Ovary (tissue), 9 donors: Measurements from ENCODE around the gene ZNF214. TPM values are rescaled to one million over a fixed set of nuclear protein-coding genes. Genes with fewer than 3 reads are reported as not detected.

Source experiments
- DNase-seq, 5 donors: peaks; one replicate each; pipeline ENCODE4 v3.0.0-alpha.2; 2019 to 2020
- H3K27ac ChIP-seq, 2 donors: fragments of 200-600 bp; one replicate each; pipeline versions ENCODE4 v1.5.1 to v1.8.0; 2019 to 2022
- H3K27me3 ChIP-seq: fragments of 200-600 bp; one replicate; pipeline ENCODE4 v1.8.0; 2022
- H3K36me3 ChIP-seq: fragments of 200-600 bp; sonication (generic); one replicate; pipeline ENCODE4 v1.5.1; 2019
- H3K4me1 ChIP-seq: one replicate; pipeline ENCODE4 v1.8.1; 2013; ENCODE audit warnings: mild to moderate bottlenecking, moderate library complexity; ENCODE audit not compliant: insufficient read depth
- H3K4me3 ChIP-seq: fragments of 200-600 bp; sonication (generic); one replicate; pipeline ENCODE4 v1.5.1; 2017
- H3K9me3 ChIP-seq, 2 donors: fragments of 200-600 bp in 1 of 2; sonication (generic) in 1 of 2; one replicate each; pipeline versions ENCODE4 v1.5.1 to v1.8.1; 2013 to 2019; ENCODE audit warnings: mild to moderate bottlenecking in 1 of 2, moderate library complexity in 1 of 2
- CTCF ChIP-seq, 3 donors: fragments of 450-650 bp in 2 of 3; fragments of 200-600 bp in 1 of 3; IDR thresholded peaks; one replicate each; pipeline versions ENCODE4 v1.5.1 to v1.8.0; 2016 to 2022; ENCODE audit warnings: antibody characterized with exemption in 3 of 3, mild to moderate bottlenecking in 1 of 3
- EP300 ChIP-seq: sonication (generic); formaldehyde crosslinking; IDR thresholded peaks from one replicate; pipeline ENCODE4 v1.6.1; 2017; ENCODE audit warnings: antibody characterized with exemption
- POLR2A ChIP-seq: fragments of 450-650 bp; IDR thresholded peaks from one replicate; pipeline ENCODE4 v1.6.1; 2017; ENCODE audit warnings: antibody characterized with exemption, mild to moderate bottlenecking, moderate library complexity
- WGBS, 3 donors: extraction: QIAGEN DNeasy Blood & Tissue Kit in 1 of 3; methylation state at CpG; one replicate each; pipeline versions ENCODE4 v1.1.5 to v1.1.7; 2013 to 2017; 5-methylcytosine and 5-hydroxymethylcytosine counted together
- intact Hi-C, 4 donors: fragments of 100-400 bp; cut with DNase I; formaldehyde crosslinking; loops; one replicate each; pipeline versions ENCODE4 v1.11.0 to v1.15.1; 2022 to 2023
- polyA plus RNA-seq, 2 donors: library from polyadenylated mRNA; stranded (reverse); fragments of 200-250 nt in 1 of 2; fragments of 350-450 nt in 1 of 2; fragmentation: Illumina TruSeq in 1 of 2; extraction: RNeasy Lipid Tissue Mini Kit (QIAGEN cat#74804) in 1 of 2; gene quantifications; one replicate each; pipeline ENCODE4 v1.2.3, GENCODE V29; 2013 to 2014
- total RNA-seq, 7 donors: library from RNA; depleted of rRNA in 2 of 7; stranded (reverse); fragments of >200 nt in 2 of 7; fragmentation: NEBNext Ultra II Directional in 3 of 7; extraction: Animal tissue kit (Norgen Biotek cat#: 25700) in 3 of 7; gene quantifications; one replicate each; pipeline versions ENCODE4 v1.1.0 to v1.2.4, GENCODE V29; 2016 to 2023
- donor health status: DM: no; HTN: no; CAD: no; lungs with moderate emphysema.
- donor health status: DM: no; HTN: no; CAD: no.
- donor health status: Bipolar disorder and iron deficiency.
- donor health status: DM: yes; HTN: yes; CAD: no.
- donor health status: DM: no; HTN: no; CAD: no.
- donor health status: DM: yes; HTN: yes; CAD: no.

ZNF214 gene
- total and polyA plus RNA-seq, 9 donors = 3.2 to 6.8 (median 6.2) TPM

DNA sequence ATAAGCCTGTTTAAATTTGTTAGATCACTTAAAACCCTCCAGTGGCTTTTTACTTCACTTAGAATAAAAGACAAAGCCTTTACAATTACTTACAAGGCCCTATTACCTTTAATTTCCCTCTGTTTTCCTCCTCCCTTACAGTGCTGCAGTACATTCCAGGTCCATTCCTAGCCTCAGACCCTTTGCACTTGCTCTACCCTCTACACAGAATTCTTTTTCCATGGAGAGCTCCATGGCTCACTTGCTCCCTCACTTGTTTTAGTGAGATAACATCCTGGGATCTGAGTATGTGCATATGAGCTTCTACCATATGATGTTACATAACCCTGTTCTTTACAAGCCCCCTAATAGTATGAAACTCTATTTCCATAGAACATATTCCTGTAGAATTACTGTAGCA lies 24.4 kb downstream of the ZNF214 start:
- Histone ChIP-seq H3K4me3 (no peak overlapping the region), H3K4me1 (no peaks in the 10 kb centered on the region), H3K27me3 (no peaks in the 10 kb centered on the region), H3K27ac (no peak overlapping the region), H3K9me3 (peaks cover 0 to 5% of the 10 kb centered on the region in 2 donors), H3K36me3 (no peaks in the 10 kb centered on the region)
- DNase-seq = no peak
- TF ChIP-seq EP300 (no peak), CTCF (IDR thresholded peaks at IDR 0.05) (no peak), POLR2A (no peak)
- intact Hi-C loops = no loop called here

- Histone ChIP-seq H3K4me1 (no peaks in the 10 kb centered on the region), H3K4me3 (no peak overlapping the region), H3K9me3 (no peaks in the 10 kb centered on the region), H3K36me3 (no peaks in the 10 kb centered on the region), H3K27me3 (no peaks in the 10 kb centered on the region), H3K27ac (no peak overlapping the region)
- DNase-seq = no peak
- TF ChIP-seq EP300 = no peak
- no peak for TF ChIP-seq POLR2A
- WGBS, 3 donors = 17 to 19% (median 17%) methylated on average over 11 of the region's 11 CpGs
- intact Hi-C loops = no loop called here
These were observed 27.4 kb downstream of the ZNF214 start for GRCh38 chr11:6992457-6993417.

GRCh38 chr11:6992026-6992425 lies 28.1 kb downstream of the ZNF214 start:
- no peaks in the 10 kb centered on the region for H3K4me1 ChIP-seq
- no peak overlapping the region for H3K4me3 ChIP-seq
- no peaks in the 10 kb centered on the region for H3K9me3 ChIP-seq
- no peak for TF ChIP-seq POLR2A
- no peak for TF ChIP-seq CTCF (IDR thresholded peaks at IDR 0.05)
- no peak for TF ChIP-seq EP300
- H3K27ac ChIP-seq = no peak overlapping the region
- DNase-seq = no peak
- H3K27me3 ChIP-seq = no peaks in the 10 kb centered on the region
- intact Hi-C loops = no loop called here
- no peaks in the 10 kb centered on the region for H3K36me3 ChIP-seq
- WGBS, 3 donors = 49 to 68% (median 61%) methylated on average over 2 of the region's 2 CpGs

- no peaks in the 10 kb centered on the region for H3K36me3 ChIP-seq
- 74 to 80% (median 78%) methylated on average over 6 of the region's 6 CpGs for WGBS, 3 donors
- intact Hi-C loops = no loop called here
- H3K4me1 ChIP-seq = no peaks in the 10 kb centered on the region
- H3K27me3 ChIP-seq = no peaks in the 10 kb centered on the region
- H3K27ac ChIP-seq = no peak overlapping the region
- no peak overlapping the region for H3K4me3 ChIP-seq
- no peak for TF ChIP-seq EP300
- no peak for TF ChIP-seq CTCF (IDR thresholded peaks at IDR 0.05)
- TF ChIP-seq POLR2A = no peak
- no peak for DNase-seq
- H3K9me3 ChIP-seq = no peaks in the 10 kb centered on the region
These were observed 28.9 kb downstream of the ZNF214 start for GRCh38 chr11:6991227-6991626.

GRCh38 chr11:6988506-6988905 lies 31.6 kb downstream of the ZNF214 start:
- no peaks in the 10 kb centered on the region for H3K4me1 ChIP-seq
- H3K27ac ChIP-seq = no peak overlapping the region
- no peak overlapping the region for H3K4me3 ChIP-seq
- H3K27me3 ChIP-seq = no peaks in the 10 kb centered on the region
- H3K36me3 ChIP-seq = no peaks in the 10 kb centered on the region
- no peak for TF ChIP-seq POLR2A
- no peak for TF ChIP-seq EP300
- no peak for TF ChIP-seq CTCF (IDR thresholded peaks at IDR 0.05)
- DNase-seq = no peak
- no peaks in the 10 kb centered on the region for H3K9me3 ChIP-seq
- intact Hi-C loops = no loop called here
